HL-60/S4 (cell line): ENCODE data around the gene SYCP3.
"Not testable (repeated sequence)": the region's sequence is repeated elsewhere in the genome, so short reads cannot be mapped to it uniquely, and the experiment has no call there.

Source experiments
- in situ Hi-C: fragments of 300-500 bp; cut with MboI; formaldehyde crosslinking; loops from 2 replicates; pipeline ENCODE4 v1.14.3; 2022; ENCODE audit warnings: low sequenced_read_pairs

The SYCP3 gene

GRCh38 chr12:101761781-101762180, 22.5 kb upstream of the SYCP3 start:
- in situ Hi-C loops = loop anchor here (10.0 kb wide), 1 partner anchor 347 kb away; no protein-coding TSS in a partner anchor

DNA sequence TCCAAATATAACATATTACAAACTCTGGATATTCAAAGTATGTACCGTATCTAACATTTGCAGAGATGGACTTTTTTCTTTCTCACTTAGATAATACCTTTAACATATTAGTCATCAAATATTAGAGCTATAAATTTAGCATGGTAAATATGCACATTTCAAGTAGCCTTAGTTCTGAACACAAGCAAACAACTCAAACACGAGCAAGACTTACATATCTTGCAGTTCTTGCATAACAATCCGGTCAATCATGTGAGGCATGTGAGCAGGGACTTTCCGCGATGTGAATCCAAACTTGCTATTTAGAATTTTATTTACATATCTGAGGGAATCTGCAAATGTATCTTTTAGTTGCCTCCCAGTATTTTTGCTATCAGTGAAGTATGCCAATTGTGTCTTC, 22.1 kb upstream of the SYCP3 start:
- in situ Hi-C loops = loop anchor here (10.0 kb wide), 1 partner anchor 347 kb away; no protein-coding TSS in a partner anchor

DNA sequence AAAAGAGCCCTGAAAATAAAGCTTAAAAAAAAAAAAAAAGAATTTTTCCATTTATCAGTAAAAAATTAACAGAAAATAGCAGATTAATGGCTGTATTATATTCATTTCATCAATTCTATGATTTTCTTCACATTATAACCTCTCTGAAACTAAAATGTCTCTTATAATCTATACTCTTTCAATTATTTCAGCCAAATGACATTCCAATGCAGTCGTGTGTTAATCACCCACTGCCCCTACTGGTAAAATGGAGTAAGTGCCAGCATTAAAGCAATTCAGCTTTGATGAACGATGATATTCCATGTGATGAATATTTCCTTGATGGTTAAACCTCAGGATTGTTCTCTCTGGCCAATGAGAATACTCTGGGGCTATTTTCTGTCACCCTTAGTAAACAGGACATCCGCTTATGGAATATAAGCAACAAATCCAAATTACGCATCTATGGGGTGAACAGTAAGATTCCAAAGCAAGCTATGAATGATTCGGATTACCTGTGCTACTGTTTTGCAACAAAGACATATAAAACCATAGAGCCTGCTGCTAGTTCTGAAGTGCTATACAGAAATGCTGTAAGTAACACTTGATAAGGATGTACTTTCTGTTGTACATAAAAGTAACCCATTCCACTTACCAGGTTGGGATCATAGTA, 20.3 kb upstream of the SYCP3 start:
- in situ Hi-C loops = loop anchor here (10.0 kb wide), 1 partner anchor 345 kb away; no protein-coding TSS in a partner anchor

- in situ Hi-C loops = no loop called here
Observed at GRCh38 chr12:101750152-101750551, 10.9 kb upstream of the SYCP3 start.

GRCh38 chr12:101749657-101750056, 10.4 kb upstream of the SYCP3 start:
- in situ Hi-C loops = no loop called here

GRCh38 chr12:101748907-101749306, 9.6 kb upstream of the SYCP3 start:
- in situ Hi-C loops = no loop called here

DNA sequence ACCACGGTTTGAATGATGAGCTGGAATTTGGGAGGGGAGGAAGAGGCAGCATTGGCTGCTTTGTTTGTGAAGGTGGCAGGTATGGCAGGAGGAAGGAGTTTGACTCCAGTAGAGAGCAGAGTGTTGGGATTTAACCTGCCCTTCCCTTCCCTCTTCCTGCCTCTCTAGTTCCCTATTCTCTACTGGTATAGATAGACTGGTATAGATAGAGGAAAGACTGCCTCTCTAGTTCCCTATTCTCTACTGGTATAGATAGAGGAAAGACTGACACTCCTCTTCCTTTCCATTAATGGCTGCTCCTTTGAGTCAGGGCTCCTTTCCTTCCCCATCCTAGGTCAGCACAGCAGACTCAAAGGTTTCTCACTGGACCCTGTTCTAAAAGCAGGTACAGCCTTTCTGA, 8.4 kb upstream of the SYCP3 start:
- in situ Hi-C loops = no loop called here

- in situ Hi-C loops = no loop called here
Observed at GRCh38 chr12:101746661-101747060, 7.4 kb upstream of the SYCP3 start.

DNA sequence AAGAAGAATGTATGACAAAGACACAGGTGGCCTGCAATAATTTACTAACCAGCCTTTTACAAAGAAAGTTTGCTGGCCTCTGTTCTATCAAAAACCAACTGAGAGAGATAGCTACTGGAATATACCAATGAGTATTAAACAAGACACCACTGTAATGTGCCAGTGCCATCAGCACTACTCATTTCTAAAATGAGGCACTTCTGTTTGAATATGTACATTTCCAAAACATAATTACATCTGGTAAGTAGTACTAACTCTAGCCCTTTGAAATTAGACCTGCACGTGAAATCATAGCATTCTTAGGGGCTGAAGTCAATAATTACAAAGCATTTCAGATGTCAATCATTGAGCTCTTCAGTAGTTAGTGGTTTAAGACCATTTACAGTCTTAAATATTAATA, 6.9 kb upstream of the SYCP3 start:
- in situ Hi-C loops = no loop called here

DNA sequence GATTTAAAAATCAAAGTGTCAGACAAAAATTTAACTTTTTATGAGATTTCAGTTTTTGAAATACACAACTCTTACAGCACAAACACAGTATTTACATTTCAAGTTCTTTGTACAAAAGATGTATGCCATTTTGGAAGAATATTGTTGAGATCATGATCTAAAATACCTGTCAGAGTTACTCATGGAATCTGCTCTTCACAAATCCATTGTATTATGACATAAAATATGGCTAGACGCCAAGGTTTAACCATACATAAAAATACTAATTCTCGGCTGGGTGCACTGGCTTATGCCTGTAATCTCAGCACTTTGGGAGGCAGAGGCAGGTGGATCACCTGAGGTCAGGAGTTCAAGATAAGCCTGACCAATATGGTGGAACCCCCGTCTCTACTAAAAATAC, 6.2 kb upstream of the SYCP3 start:
- in situ Hi-C loops = no loop called here

GRCh38 chr12:101743724-101744472, 4.6 kb upstream of the SYCP3 start:
- in situ Hi-C loops = no loop called here

GRCh38 chr12:101743242-101743641, 4.0 kb upstream of the SYCP3 start:
- in situ Hi-C loops = no loop called here

GRCh38 chr12:101740980-101741379, 1.7 kb upstream of the SYCP3 start:
- in situ Hi-C loops = no loop called here

GRCh38 chr12:101740566-101740965, 1.3 kb upstream of the SYCP3 start:
- in situ Hi-C loops = no loop called here

DNA sequence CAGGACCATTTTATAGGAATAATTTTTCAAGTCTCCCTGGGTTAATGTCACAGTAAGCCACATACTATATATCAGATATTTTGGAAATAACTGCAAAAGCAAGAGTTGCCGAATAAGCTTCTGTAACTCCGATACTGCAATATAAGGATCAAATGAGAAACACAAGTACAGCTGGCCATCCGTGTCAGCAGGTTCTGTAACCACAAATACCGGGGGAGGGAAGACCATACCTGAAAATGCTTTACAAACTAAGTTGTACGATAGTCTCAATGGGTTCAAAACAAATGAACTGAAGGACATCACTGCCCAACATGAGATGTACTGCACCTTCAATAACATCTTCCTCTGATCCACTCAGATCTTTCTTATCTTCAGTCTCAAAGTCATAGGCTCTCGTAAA, 1.8 kb downstream of the SYCP3 start:
- in situ Hi-C loops = no loop called here

- in situ Hi-C loops = not testable (repeated sequence)
Observed at GRCh38 chr12:101734482-101734881, 4.8 kb downstream of the SYCP3 start.

GRCh38 chr12:101733166-101733565, 6.1 kb downstream of the SYCP3 start:
- in situ Hi-C loops = no loop called here

DNA sequence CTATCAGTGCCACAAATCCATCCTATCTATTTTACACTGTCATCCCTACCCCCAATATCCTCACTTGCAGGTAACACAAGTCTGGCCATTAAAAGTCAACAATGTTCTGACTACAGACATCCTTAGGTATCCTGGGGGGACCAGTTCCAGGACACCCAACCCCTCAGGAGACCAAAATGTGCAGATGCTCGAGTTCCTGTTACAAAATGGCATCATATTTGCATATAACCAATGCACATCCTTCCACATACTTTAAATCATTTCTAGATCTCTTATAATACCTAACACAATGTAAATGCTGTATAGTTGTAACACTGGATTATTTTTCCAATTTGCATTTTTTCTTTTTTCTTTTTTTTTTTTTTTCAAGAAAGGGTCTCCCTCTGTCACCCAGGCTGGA, 6.9 kb downstream of the SYCP3 start:
- in situ Hi-C loops = no loop called here

- in situ Hi-C loops = no loop called here
Observed at GRCh38 chr12:101729842-101730241, 9.4 kb downstream of the SYCP3 start.

- in situ Hi-C loops = no loop called here
Observed at GRCh38 chr12:101727098-101727497, 12.2 kb downstream of the SYCP3 start.

- in situ Hi-C loops = no loop called here
Observed at GRCh38 chr12:101722392-101722791, 16.9 kb downstream of the SYCP3 start.

GRCh38 chr12:101720118-101720517, 19.1 kb downstream of the SYCP3 start:
- in situ Hi-C loops = no loop called here
